ENCODE data around the gene GNS. TPM values are rescaled to one million over a fixed set of nuclear protein-coding genes. Genes with fewer than 3 reads are reported as not detected.

Gene GNS
- total RNA-seq, 1 experiment from 2014 or later, result 26.0 TPM

GRCh38 chr12:64700532-64700931 is 58.7 kb downstream of the GNS start:
- H2BK120ac ChIP-seq (ENCODE audit: low read depth, low read length, poor library complexity, severe bottlenecking), result no peak overlapping the region
- H3K79me1 ChIP-seq (ENCODE audit: insufficient read depth, low read depth, low read length, poor library complexity, severe bottlenecking), result no peaks in the 10 kb centered on the region
- H3K9me3 ChIP-seq (ENCODE audit: control insufficient read depth, low read depth, low read length), result no peaks in the 10 kb centered on the region
- H2AK5ac ChIP-seq (ENCODE audit: insufficient read length, low read length), result no peak overlapping the region
- Mint-ChIP-seq H3K36me3 (ENCODE audit: insufficient read depth in 1 of 3, low read depth in 3 of 3) (peaks cover 0 to 13% (median 3%) of the 10 kb centered on the region in 3 experiments; a peak in 4 of 7 replicates), H3K9me3 (no peaks in the 10 kb centered on the region), H3K4me1 (peaks cover 5 to 18% of the 10 kb centered on the region in 2 experiments; a peak in 3 of 4 replicates), H3K27ac (no peak overlapping the region), H3K27me3 (ENCODE audit: low read depth) (no peaks in the 10 kb centered on the region; the same call in 1 of the 2 replicates), H3K4me3 (no peak overlapping the region)
- no peak overlapping the region for H4K8ac ChIP-seq (replicated peaks; ENCODE audit: insufficient read length, low read depth, low read length)
- H3K56ac ChIP-seq (ENCODE audit: insufficient read length, low read depth, low read length), result no peak overlapping the region
- H3K23ac ChIP-seq (ENCODE audit: insufficient read length, low read depth, low read length), result no peak overlapping the region
- no peak overlapping the region for H2BK15ac ChIP-seq (ENCODE audit: low read depth, low read length)
- no peak overlapping the region for H2BK5ac ChIP-seq (ENCODE audit: insufficient read length, low read length)
- DNase-seq, result no peak
- no peaks in the 10 kb centered on the region for H3K79me2 ChIP-seq (ENCODE audit: insufficient read depth, low read length)
- no peak overlapping the region for H2BK12ac ChIP-seq (ENCODE audit: insufficient read length, low read depth, low read length)
- H3K4me1 ChIP-seq (ENCODE audit: insufficient read depth, low read length), result no peaks in the 10 kb centered on the region
- no peak overlapping the region for H3K4me2 ChIP-seq (ENCODE audit: insufficient read depth, insufficient read length, low read length)
- H3T11ph ChIP-seq (ENCODE audit: low read length), result no peak overlapping the region
- no peak overlapping the region for H3K9ac ChIP-seq (ENCODE audit: extremely low read depth, insufficient read length, low read length)
- H4K5ac ChIP-seq (ENCODE audit: insufficient read length, low read depth, low read length), result no peak overlapping the region
- TF ChIP-seq CTCF (conservative IDR thresholded peaks at IDR 0.05), result no peak
- no peaks in the 10 kb centered on the region for H3K23me2 ChIP-seq (ENCODE audit: insufficient read length, low read depth, low read length, poor library complexity, severe bottlenecking)
- H3K27ac ChIP-seq (ENCODE audit: insufficient read length, low read depth, low read length), result no peak overlapping the region
- H3K4ac ChIP-seq (ENCODE audit: low read depth, low read length), result no peak overlapping the region
- no peak overlapping the region for H3K14ac ChIP-seq (ENCODE audit: insufficient read depth, low read length)
- no peak overlapping the region for H2BK20ac ChIP-seq (ENCODE audit: low read depth, low read length, poor library complexity, severe bottlenecking)
- no peak overlapping the region for H4K91ac ChIP-seq (ENCODE audit: insufficient read length, low read depth, low read length)
- H3K18ac ChIP-seq (ENCODE audit: insufficient read length, low read depth, low read length), result no peak overlapping the region
- H4K20me1 ChIP-seq (ENCODE audit: control insufficient read depth, insufficient read depth, insufficient read length), result no peaks in the 10 kb centered on the region
- H2AFZ ChIP-seq (ENCODE audit: low read length), result no peak overlapping the region
- no CpG with 5 or more reads among the region's 1 CpG for WGBS (ENCODE audit: extremely low coverage, insufficient read length, low lambda C conversion rate)
- no peaks in the 10 kb centered on the region for H3K27me3 ChIP-seq (ENCODE audit: insufficient read depth, low read length)
